ENCODE results near the gene ATP6V0C.
A peak's percentile ranks its signal among the peaks of the same experiment; 100 is the strongest.

ATP6V0C gene

DNA sequence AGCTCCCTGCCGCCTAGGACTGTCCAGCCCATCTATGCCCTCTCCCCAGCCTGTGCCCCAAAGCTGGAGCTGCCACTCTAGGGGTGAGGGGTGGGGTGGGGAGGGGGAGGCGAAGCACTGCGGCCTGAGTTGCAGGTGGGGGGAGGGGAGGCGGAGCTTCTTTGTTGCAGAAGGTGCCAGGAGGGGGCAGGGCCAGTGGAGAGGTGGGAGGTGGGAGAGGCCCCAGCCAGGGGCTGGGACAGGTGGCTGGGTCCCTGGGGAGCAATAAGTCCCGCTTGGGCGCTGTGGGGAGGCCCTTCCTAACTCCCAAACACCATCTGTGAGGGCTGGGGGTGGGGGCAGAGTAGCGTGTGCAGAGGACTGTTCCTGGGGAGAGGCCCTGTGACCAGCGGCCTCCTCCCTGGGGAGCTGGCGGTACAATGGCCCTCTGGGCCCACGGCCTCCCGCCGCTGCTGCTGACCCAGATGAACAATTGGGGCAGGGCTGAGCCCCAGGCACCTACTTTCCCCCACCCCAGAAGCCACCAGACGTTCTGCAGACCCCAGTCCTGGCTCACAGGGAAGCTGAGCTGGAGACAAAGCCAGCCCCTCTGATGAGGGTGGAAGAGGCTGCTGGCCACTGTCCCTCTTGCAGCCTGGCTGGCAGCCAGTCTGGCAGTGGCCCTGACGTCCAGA is 44.9 kb upstream of the ATP6V0C start:
- DNase-seq (ENCODE audit: insufficient read length, low spot score) (peak; percentile 96), FAIRE-seq (no peak)
- TF ChIP-seq, protein P1, sequence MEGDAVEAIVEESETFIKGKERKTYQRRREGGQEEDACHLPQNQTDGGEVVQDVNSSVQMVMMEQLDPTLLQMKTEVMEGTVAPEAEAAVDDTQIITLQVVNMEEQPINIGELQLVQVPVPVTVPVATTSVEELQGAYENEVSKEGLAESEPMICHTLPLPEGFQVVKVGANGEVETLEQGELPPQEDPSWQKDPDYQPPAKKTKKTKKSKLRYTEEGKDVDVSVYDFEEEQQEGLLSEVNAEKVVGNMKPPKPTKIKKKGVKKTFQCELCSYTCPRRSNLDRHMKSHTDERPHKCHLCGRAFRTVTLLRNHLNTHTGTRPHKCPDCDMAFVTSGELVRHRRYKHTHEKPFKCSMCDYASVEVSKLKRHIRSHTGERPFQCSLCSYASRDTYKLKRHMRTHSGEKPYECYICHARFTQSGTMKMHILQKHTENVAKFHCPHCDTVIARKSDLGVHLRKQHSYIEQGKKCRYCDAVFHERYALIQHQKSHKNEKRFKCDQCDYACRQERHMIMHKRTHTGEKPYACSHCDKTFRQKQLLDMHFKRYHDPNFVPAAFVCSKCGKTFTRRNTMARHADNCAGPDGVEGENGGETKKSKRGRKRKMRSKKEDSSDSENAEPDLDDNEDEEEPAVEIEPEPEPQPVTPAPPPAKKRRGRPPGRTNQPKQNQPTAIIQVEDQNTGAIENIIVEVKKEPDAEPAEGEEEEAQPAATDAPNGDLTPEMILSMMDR (IDR thresholded peaks at IDR 0.05; ENCODE audit: insufficient read depth, missing control alignments) = no peak

DNA sequence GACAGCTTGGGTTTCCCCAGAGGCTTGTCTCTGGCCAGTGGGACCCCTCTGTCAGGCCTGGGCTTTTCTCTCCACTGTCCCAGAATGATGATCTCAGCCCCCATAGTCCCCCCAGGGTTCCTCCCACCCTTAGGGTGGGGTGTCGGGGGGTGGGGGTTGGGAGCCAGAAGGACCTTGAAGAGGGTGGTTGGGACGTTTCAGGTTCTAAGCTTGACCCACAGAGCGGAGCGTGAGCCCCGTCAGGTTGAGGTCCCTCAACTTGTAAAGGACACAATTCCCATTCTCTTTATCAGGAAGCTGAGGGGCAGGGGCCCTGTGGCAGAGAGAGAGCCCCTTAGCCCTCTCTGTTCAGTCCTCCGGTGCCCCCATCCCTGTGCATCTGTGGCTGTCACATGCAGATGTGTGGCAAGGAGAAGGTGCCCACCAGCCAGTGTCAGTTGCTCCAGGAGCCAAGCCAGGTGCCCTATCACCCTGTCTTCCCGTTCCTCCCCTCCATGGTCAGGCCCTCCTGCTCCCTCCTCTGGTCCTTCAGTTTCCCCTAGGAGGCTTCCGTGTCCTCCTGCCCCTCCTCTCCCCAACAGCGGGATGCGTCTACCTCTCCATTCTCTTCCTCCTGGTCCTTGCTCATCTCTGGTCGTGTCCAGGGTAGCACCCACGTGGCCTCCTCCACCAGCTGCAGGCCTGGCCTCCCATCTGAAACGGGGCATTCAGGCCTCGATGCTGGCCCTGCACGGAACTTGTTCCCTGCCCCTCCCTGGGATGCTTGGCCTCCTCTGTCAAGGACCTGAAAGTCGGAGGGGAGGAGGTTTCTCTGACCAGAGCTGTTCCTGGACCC is 44.1 kb upstream of the ATP6V0C start:
- DNase-seq (ENCODE audit: insufficient read length, low spot score) = no peak
- no peak for FAIRE-seq
- TF ChIP-seq, protein P1 (IDR thresholded peaks at IDR 0.05; ENCODE audit: insufficient read depth, missing control alignments) = no peak

DNA sequence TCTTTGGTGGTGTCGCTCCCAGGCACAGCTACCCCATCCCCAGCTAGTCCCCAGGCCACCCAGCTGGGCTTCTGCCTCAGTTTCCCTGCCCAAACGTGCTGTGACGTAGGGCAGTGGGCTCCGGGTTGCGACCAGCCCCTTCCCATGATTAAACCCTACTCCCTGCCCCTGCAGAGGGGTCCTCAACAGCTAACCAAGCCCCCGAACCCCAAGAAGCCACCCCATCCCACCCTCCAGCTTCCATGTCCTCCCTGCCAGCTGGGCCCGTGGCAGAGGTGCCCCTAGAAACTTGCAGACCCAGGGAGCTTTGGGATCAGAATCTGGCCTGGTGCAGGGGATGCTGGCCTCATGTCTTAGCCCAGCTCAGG is 43.5 kb upstream of the ATP6V0C start:
- no peak for DNase-seq (ENCODE audit: insufficient read length, low spot score)
- TF ChIP-seq, protein P1 (IDR thresholded peaks at IDR 0.05; ENCODE audit: insufficient read depth, missing control alignments) = no peak
- no peak for FAIRE-seq

DNA sequence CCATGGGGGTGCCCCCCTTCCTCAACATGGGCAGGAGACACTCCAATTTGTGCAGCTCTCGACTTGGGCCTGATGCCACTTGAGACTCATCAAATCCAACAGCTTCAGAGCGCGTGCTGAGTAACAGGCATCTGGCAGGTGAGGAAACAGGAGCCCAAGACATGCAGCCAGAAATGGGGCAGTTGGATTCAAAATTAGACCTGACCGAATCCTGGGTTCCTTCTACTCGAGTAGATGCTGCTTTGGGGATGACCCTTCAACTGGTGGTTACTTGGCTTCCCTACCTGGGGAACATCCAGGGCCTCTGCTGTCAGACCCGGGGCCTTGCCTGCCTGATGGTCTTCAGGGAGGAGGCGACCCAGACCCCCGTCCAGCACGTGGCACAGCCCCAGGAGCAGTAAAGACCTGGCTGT is 43.1 kb upstream of the ATP6V0C start:
- FAIRE-seq (no peak), DNase-seq (ENCODE audit: insufficient read length, low spot score) (no peak)
- TF ChIP-seq, protein P1 (IDR thresholded peaks at IDR 0.05; ENCODE audit: insufficient read depth, missing control alignments) = no peak

DNA sequence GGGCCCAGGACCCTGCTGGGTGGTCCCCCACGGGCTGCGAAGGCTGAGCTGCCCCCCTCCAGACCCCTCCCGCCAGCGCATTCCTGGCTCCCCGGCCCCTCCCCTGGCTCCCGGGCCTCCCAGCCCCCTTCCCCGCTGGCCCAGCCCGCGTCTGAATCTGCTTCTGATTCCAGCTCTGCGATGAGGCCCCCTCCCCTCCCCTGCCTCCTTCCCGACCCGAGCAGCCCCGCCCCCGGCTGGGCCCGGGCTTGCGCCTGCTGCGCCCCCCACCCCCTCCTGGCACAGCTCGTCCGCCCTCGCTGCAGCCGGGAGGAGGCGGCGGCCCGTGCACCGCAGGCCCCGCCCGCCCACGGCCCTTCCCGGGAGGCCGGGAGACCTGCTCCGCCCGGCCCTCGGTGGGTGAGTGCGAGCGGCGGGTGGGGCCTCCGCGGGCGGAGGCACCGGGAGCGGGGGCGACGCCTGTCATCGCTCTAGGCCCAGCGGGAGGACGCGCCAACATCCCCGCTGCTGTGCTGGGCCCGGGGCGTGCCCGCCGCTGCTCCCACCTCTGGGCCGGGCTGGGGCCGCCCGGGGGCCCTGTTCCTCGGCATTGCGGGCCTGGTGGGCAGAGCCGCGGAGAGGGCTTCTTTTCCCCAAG is 42.6 kb upstream of the ATP6V0C start, which contains the start of gene NTN3:
Gene NTN3, plus strand, starts transcription at position 282 of the 637 bp plus-strand sequence. CDS start 405 bp downstream, outside the sequence.
- peak; percentile 83 for DNase-seq (ENCODE audit: insufficient read length, low spot score)
- TF ChIP-seq, protein P1 (IDR thresholded peaks at IDR 0.05; ENCODE audit: insufficient read depth, missing control alignments) = no peak

DNA sequence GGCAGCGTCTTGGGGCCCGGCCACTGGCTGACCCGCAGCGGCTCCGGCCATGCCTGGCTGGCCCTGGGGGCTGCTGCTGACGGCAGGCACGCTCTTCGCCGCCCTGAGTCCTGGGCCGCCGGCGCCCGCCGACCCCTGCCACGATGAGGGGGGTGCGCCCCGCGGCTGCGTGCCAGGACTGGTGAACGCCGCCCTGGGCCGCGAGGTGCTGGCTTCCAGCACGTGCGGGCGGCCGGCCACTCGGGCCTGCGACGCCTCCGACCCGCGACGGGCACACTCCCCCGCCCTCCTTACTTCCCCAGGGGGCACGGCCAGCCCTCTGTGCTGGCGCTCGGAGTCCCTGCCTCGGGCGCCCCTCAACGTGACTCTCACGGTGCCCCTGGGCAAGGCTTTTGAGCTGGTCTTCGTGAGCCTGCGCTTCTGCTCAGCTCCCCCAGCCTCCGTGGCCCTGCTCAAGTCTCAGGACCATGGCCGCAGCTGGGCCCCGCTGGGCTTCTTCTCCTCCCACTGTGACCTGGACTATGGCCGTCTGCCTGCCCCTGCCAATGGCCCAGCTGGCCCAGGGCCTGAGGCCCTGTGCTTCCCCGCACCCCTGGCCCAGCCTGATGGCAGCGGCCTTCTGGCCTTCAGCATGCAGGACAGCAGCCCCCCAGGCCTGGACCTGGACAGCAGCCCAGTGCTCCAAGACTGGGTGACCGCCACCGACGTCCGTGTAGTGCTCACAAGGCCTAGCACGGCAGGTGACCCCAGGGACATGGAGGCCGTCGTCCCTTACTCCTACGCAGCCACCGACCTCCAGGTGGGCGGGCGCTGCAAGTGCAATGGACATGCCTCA is 41.9 kb upstream of the ATP6V0C start:
- TF ChIP-seq, protein P1 (IDR thresholded peaks at IDR 0.05; ENCODE audit: insufficient read depth, missing control alignments) = no peak
- no peak for FAIRE-seq
- no peak for DNase-seq (ENCODE audit: insufficient read length, low spot score)

More for the DNA sequence above, 42.6 kb upstream of the ATP6V0C start, which contains the start of gene NTN3:
- FAIRE-seq = no peak
